ENCODE measurements around the gene MFAP4. TPM values are rescaled to one million over a fixed set of nuclear protein-coding genes. Genes with fewer than 3 reads are reported as not detected.

MFAP4 gene
- total and polyA plus RNA-seq, 9 of the 15 experiments (the other 6 are each of a cell fraction or from before 2014, with no cell fraction given): 0.07 to 0.24 TPM; not detected in 7

GRCh38 chr17:19377602-19378415, 9.2 kb downstream of the MFAP4 start (continued):
- TF ChIP-seq ZBTB40 (IDR thresholded peaks at IDR 0.05): peak; percentile 95
- TF ChIP-seq ZBTB40 (CRISPR knock-in tag; IDR thresholded peaks at IDR 0.05): no peak
- no peak for TF ChIP-seq ZBTB43 (CRISPR knock-in tag; IDR thresholded peaks at IDR 0.05)
- TF ChIP-seq ZNF354B (CRISPR knock-in tag; IDR thresholded peaks at IDR 0.05): no peak
- TF ChIP-seq AFF1 (IDR thresholded peaks at IDR 0.05; ENCODE audit: low read depth in 1 of 2, partially characterized antibody in 2 of 2): no peak
- no peak for TF ChIP-seq ZNF217 (CRISPR knock-in tag; IDR thresholded peaks at IDR 0.05)
- TF ChIP-seq IRF1 (CRISPR knock-in tag; IDR thresholded peaks at IDR 0.05; ENCODE audit: borderline replicate concordance): no peak
- no peak for TF ChIP-seq ETS2 (tag; IDR thresholded peaks at IDR 0.05; ENCODE audit: borderline replicate concordance, poor library complexity, severe bottlenecking)
- no peak for TF ChIP-seq ZBTB1 (CRISPR knock-in tag; IDR thresholded peaks at IDR 0.05; ENCODE audit: borderline replicate concordance, low read depth)
- TF ChIP-seq ASH1L (IDR thresholded peaks at IDR 0.05; ENCODE audit: borderline replicate concordance, low read depth, partially characterized antibody): no peak
